ENCODE results near the gene RCOR3.
"Not testable (repeated sequence)": the region's sequence is repeated elsewhere in the genome, so short reads cannot be mapped to it uniquely, and the experiment has no call there.

The RCOR3 gene

GRCh38 chr1:211258756-211259637, at the start of gene RCOR3:
Gene RCOR3 (plus strand): TSS chr1:211259366. CDS start chr1:211259561, 195 bp downstream.
- DNase-seq: peak; percentile 93

GRCh38 chr1:211210052-211210451, 49.1 kb upstream of the RCOR3 start:
- no peak for DNase-seq

- no peak for DNase-seq
Measured at GRCh38 chr1:211210965-211211364, 48.2 kb upstream of the RCOR3 start.

DNA sequence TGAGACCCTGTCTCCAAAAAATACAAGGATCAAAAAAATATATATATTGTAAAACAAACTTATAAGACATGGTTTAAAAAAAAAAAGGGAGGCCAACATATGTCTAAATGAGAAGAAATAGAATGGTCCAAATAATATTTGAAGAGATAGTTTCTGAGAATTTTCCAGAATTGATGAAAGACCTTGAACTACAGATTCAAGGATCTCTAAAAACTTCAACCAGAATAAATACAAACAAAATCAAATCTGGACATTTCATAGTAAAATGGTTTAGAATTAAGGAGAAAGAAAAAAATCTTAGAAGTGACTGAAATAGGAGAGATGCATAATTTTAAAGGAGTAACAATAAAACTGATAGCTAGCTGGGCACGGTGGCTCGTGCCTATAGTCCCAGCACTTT, 45.5 kb upstream of the RCOR3 start:
- DNase-seq: no peak

DNA sequence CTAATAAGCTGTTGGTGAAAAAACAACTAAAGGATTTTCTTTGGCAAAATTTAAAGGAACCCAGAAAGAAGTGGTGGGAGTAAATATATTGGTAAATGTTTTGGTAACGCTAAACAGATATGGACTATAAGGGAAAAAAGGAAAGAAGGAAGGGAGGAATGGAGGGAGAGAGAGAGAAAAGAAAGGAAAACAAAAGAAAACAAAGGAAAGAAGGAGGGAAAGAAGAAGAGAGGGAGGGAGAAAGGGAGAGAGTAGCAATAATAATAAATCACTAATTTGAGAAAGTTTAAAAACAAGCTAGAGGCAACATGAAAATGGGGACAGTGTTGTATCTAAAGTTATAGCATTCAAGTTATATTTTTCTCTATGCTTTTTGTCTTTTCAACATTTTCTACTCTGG, 43.6 kb upstream of the RCOR3 start:
- DNase-seq: no peak

- no peak for DNase-seq
Measured at GRCh38 chr1:211217392-211217791, 41.8 kb upstream of the RCOR3 start.

DNA sequence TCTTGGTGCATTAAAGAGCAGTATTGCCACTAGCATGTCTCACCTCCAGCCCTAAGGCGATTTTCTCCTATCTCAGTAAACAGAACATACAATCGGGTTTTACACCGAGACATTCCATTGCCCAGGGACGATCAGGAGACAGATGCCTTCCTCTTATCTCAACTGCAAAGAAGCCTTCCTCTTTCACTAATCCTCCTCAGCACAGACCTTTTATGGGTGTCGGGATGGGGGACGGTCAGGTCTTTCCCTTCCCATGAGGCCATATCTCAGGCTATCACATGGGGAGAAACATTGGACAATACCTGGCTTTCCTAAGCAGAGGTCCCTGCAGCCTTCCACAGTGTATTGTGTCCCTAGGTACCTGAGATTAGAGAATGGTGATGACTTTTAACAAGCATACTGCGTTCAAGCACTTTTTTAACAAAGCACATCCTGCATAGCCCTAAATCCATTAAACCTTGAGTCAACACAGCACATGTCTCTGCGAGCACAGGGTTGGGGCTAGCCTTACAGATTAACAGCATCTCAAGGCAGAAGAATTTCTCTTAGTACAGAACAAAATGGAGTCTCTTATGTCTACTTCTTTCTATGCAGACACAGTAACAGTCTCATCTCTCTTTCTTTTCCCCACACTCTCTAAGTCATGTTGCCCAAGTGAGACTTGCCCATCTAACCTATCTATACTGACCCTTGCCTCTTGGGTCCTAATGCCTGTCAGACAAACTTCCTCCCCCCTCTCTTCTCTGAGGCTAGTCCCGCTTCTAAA, 36.5 kb upstream of the RCOR3 start:
- DNase-seq: not testable (repeated sequence)

- DNase-seq: not testable (repeated sequence)
Measured at GRCh38 chr1:211228573-211229364, 30.4 kb upstream of the RCOR3 start.

DNA sequence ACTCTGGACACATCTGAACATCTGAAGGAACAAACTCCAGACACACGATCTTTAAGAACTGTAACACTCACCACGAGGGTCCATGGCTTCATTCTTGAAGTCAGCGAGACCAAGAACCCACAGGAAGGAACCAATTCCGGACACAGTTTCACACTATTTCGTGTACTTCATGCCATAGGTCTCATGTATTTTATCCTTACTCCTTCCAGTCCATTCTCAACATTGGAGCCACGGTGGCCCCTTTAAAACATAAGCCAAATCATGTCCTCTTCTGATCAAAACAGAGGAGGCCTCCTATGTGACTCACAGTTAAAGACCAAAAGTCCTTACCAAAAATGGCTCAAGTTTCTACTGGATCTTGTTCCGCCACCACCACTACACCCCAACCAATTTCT, 29.8 kb upstream of the RCOR3 start:
- no peak for DNase-seq

DNA sequence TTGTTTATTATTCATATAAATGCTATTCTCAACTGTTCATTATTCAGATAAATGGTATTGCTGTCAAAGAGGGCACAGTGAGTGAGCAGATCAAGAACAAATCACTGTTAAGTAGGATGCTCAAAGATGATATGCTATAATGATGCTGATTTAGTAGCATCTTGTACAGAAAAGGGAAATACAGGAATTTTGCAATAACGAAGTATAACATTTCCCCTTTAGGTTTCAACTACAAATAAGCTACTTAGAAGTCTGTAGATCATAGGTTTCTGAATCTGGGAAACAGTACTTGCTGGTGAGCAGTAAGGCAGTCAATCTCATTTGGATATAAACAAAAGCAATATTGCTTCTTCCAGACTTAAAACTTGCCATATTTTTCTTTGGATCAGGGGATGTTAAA, 27.3 kb upstream of the RCOR3 start:
- no peak for DNase-seq

- DNase-seq: peak; percentile 68
Measured at GRCh38 chr1:211236633-211237320, 22.4 kb upstream of the RCOR3 start.

GRCh38 chr1:211237579-211237978, 21.6 kb upstream of the RCOR3 start:
- DNase-seq: no peak

DNA sequence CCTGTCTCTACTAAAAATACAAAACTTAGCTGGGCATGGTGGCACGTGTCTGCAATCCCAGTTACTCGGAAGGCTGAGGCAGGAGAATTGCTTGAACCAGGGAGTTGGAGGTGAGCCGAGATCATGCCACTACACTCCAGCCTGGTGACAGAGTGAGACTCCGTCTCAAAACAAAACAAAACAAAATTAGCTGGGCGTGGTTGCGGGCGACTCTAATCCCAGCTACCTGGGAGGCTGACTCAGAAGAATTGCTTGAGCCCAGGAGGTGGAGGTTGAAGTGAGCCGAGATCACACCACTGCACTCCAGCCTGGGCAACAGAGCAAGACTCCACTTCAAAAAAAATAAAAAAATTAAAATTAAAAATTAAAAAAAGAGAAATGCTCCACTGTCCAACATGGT, 18.6 kb upstream of the RCOR3 start:
- not testable (repeated sequence) for DNase-seq

- DNase-seq: no peak
Measured at GRCh38 chr1:211241071-211241470, 18.1 kb upstream of the RCOR3 start.

GRCh38 chr1:211243639-211244038, 15.5 kb upstream of the RCOR3 start:
- not testable (repeated sequence) for DNase-seq

GRCh38 chr1:211246583-211246982, 12.6 kb upstream of the RCOR3 start:
- DNase-seq: not testable (repeated sequence)

- no peak for DNase-seq
Measured at GRCh38 chr1:211247921-211248320, 11.2 kb upstream of the RCOR3 start.

GRCh38 chr1:211249611-211250010, 9.6 kb upstream of the RCOR3 start:
- peak; percentile 7 for DNase-seq

- peak; percentile 28 for DNase-seq
Measured at GRCh38 chr1:211257826-211258225, 1.3 kb upstream of the RCOR3 start.

DNA sequence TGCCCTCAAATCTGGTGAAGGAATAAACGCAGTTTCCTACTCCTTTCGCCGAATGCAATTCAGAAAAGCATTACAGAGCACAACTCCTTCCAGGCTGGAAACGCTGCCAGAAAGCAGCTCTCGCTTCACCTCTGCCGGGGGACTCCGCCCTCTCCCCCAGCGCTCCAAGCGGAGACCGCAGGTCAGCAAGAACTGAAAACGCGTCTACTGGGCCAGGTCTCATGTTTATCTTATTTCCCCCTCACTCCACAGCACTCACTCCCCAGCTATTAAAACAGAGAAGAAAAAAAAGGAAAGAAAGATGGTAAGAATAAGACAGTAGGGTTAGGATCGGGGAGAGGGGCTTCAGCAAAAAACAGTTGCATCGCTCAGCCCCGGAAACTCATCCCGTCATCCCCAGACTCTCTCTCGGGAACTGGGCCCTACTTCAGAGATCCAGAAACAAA, 833 bp upstream of the RCOR3 start:
- DNase-seq: peak; percentile 69

DNA sequence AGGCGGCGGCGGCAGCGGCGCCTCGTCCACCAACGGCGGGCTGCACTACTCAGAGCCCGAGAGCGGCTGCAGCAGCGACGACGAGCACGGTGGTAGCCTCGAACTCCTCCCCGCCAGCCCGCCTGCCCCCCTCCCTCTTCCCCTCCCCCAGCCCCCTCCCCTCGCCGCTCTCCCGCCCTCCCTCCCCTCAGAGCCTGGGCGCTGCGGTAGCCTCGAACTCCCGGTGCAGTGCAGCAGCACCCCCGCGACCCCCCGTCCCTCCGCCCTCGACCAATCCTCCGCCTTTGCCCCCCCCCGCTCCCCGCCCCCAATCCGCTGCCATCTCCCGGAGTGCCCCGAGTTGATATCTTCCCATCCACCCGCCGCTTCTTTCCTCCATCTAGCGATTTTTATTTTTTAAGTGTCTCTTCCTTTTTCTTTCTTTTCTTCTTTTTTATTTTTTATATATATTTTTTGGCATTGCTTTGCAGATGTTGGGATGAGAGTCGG, 516 bp downstream of the RCOR3 start:
- peak; percentile 52 for DNase-seq

All from NCI-H510A treated with DMSO at 0.1 percent for 48 hours (cell line).